ENCODE measurements around the gene TIGD1. TPM values are rescaled to one million over a fixed set of nuclear protein-coding genes. Genes with fewer than 3 reads are reported as not detected.

The TIGD1 gene
- total RNA-seq, 1 experiment from 2014 or later: 5.0 TPM

- Histone ChIP-seq H3K27me3 (replicated peaks) (peaks cover 54% of the 10 kb centered on the region), H3K9me3 (replicated peaks) (no peaks in the 10 kb centered on the region)
These were observed 47.2 kb downstream of the TIGD1 start for GRCh38 chr2:232502911-232503808.

DNA sequence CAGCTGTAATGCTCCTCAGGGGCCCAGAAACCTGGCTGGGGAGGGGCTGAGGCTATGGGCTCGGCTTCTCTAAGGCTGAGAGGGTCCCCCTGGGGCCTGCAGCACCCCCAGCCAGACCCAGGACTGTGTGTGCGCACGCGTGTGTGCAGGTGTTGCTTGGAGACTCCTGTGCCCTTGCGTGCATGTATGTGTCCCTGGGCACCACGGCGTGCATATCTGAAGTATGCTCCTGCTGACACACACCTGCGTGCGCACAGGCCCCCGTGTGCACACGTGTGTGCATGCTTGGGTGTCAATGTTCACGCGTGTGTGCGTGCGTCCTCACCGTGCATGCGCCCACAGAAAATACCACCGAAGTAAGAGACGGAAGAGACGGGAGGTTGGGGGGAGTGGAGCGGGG is 47.8 kb downstream of the TIGD1 start:
- no peaks in the 10 kb centered on the region; the same call in 1 of the 2 replicates for H3K4me1 ChIP-seq (replicated peaks)
- no peaks in the 10 kb centered on the region for H3K9me3 ChIP-seq (replicated peaks)
- no peaks in the 10 kb centered on the region for H3K36me3 ChIP-seq
- H3K4me3 ChIP-seq: no peak overlapping the region
- no peak for DNase-seq (ENCODE audit: low read depth in 1 of 2, low spot score in 2 of 2)
- H3K27ac ChIP-seq: no peak overlapping the region
- peaks cover 51% of the 10 kb centered on the region for H3K27me3 ChIP-seq (replicated peaks)

More at GRCh38 chr2:232502911-232503808, 47.2 kb downstream of the TIGD1 start:
- no peak for DNase-seq (ENCODE audit: low read depth in 1 of 2, low spot score in 2 of 2)
- Histone ChIP-seq H3K4me3 (no peak overlapping the region), H3K4me1 (replicated peaks) (no peaks in the 10 kb centered on the region; the same call in 1 of the 2 replicates), H3K36me3 (no peaks in the 10 kb centered on the region), H3K27ac (no peak overlapping the region)

DNA sequence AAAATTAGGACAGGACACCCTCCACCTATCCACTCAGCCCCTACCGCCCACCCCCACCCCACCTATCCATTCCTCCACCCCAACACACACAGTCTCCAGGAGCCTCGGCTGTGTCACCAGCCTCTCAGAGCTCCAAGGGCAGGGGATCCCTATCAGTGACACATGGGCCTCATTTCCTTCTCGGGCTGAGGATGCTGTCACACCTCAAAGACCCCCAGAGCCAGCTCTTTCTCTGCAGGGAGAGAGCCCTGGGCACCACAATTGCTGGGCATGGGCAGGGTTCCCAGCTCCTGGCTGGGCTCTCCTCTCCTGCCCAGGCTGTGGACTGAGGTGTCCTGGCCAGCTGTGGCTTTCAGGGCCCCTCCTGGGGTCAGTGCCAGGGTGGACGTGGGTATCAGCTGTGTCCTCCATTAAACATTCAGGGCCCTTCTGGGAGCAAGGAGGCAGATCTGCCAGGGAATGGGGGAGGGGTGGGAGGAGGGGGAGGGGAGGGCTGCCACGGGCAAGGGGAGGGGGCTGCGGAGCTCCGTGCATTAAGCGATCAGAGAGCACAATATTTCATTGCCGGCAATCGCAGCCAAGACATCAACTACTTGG is 48.5 kb downstream of the TIGD1 start:
- no peak overlapping the region for H3K4me3 ChIP-seq
- H3K36me3 ChIP-seq: no peaks in the 10 kb centered on the region
- no peak overlapping the region for H3K27ac ChIP-seq
- no peaks in the 10 kb centered on the region for H3K9me3 ChIP-seq (replicated peaks)
- DNase-seq (ENCODE audit: low read depth in 1 of 2, low spot score in 2 of 2): no peak
- peaks cover 46% of the 10 kb centered on the region for H3K27me3 ChIP-seq (replicated peaks)
- no peaks in the 10 kb centered on the region; the same call in 1 of the 2 replicates for H3K4me1 ChIP-seq (replicated peaks)

DNA sequence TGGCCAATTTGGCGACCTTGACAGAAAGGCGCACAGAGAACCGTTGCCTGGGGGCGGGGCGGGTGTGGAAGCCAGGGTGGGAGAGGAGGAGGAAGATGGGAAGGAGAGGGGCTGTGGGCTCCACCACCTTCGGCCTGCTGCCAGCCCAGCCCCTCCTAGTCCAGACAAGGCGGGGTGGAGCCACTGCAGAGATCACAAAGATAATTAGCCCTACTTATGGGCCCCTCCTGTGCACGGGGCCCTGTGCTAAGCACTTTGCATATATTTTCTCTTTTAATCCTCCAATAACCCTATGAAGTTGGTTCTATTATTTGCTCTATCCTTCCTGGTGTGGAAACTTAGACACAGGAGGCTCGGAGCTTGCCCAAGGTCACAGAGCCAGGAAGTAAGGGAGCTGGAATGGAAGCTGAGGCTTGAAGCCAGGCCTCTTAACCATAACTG is 49.0 kb downstream of the TIGD1 start:
- H3K27me3 ChIP-seq (replicated peaks): peaks cover 42% of the 10 kb centered on the region
- no peaks in the 10 kb centered on the region for H3K9me3 ChIP-seq (replicated peaks)
- no peak overlapping the region for H3K4me3 ChIP-seq
- no peaks in the 10 kb centered on the region for H3K36me3 ChIP-seq
- no peak overlapping the region for H3K27ac ChIP-seq
- DNase-seq (ENCODE audit: low read depth in 1 of 2, low spot score in 2 of 2): no peak
- no peaks in the 10 kb centered on the region; the same call in 1 of the 2 replicates for H3K4me1 ChIP-seq (replicated peaks)

GRCh38 chr2:232498452-232498851 is 51.9 kb downstream of the TIGD1 start:
- H3K27ac ChIP-seq: no peak overlapping the region
- no peak overlapping the region for H3K4me3 ChIP-seq
- no peaks in the 10 kb centered on the region for H3K9me3 ChIP-seq (replicated peaks)
- DNase-seq (ENCODE audit: low read depth in 1 of 2, low spot score in 2 of 2): no peak
- H3K36me3 ChIP-seq: no peaks in the 10 kb centered on the region
- H3K27me3 ChIP-seq (replicated peaks): peaks cover 23% of the 10 kb centered on the region
- H3K4me1 ChIP-seq (replicated peaks): no peaks in the 10 kb centered on the region; the same call in 1 of the 2 replicates

Other genes with a start within 250 kb of the TIGD1 start
- gene ALPP, start 171.8 kb downstream of the TIGD1 start, total RNA-seq (2014; rRNA removed; shearing (Covaris generic)): 0.45 TPM in 1 of 2 replicates, not detected in the other
- gene ALPG, start 143.7 kb downstream of the TIGD1 start, total RNA-seq (2014; rRNA removed; shearing (Covaris generic)): 0.03 TPM in 1 of 2 replicates, not detected in the other
- not detected in 2 replicates for gene ALPI, start 94.4 kb downstream of the TIGD1 start, total RNA-seq (2014; rRNA removed; shearing (Covaris generic))
- gene ECEL1, start 62.7 kb downstream of the TIGD1 start, total RNA-seq (2014; rRNA removed; shearing (Covaris generic)): not detected in 2 replicates
- not detected in 2 replicates for gene PRSS56, start 30.2 kb downstream of the TIGD1 start, total RNA-seq (2014; rRNA removed; shearing (Covaris generic))
- not detected in 2 replicates for gene CHRND, start 24.4 kb downstream of the TIGD1 start, total RNA-seq (2014; rRNA removed; shearing (Covaris generic))
- not detected in 2 replicates for gene CHRNG, start 10.9 kb downstream of the TIGD1 start, total RNA-seq (2014; rRNA removed; shearing (Covaris generic))
- gene EIF4E2, start 132 bp upstream of the TIGD1 start, total RNA-seq (2014; rRNA removed; shearing (Covaris generic)): 105 and 124 TPM in 2 replicates
- 0.66 and 1.4 TPM in 2 replicates for gene EFHD1, start 83.0 kb upstream of the TIGD1 start, total RNA-seq (2014; rRNA removed; shearing (Covaris generic))
- 42.5 and 51.0 TPM in 2 replicates for gene GIGYF2, start 146.8 kb upstream of the TIGD1 start, total RNA-seq (2014; rRNA removed; shearing (Covaris generic))
- gene KCNJ13, start 226.0 kb upstream of the TIGD1 start, total RNA-seq (2014; rRNA removed; shearing (Covaris generic)): not detected in 2 replicates

All from SJSA1 (cell line).